ENCODE measurements around the gene GNPDA2. TPM values are rescaled to one million over a fixed set of nuclear protein-coding genes. Genes with fewer than 3 reads are reported as not detected.
A peak's percentile ranks its signal among the peaks of the same experiment; 100 is the strongest.
"Not testable (repeated sequence)": the region's sequence is repeated elsewhere in the genome, so short reads cannot be mapped to it uniquely, and the experiment has no call there.

GNPDA2 gene
- total and polyA plus RNA-seq, 11 donors: 8.6 to 20.0 (median 12.5) TPM

DNA sequence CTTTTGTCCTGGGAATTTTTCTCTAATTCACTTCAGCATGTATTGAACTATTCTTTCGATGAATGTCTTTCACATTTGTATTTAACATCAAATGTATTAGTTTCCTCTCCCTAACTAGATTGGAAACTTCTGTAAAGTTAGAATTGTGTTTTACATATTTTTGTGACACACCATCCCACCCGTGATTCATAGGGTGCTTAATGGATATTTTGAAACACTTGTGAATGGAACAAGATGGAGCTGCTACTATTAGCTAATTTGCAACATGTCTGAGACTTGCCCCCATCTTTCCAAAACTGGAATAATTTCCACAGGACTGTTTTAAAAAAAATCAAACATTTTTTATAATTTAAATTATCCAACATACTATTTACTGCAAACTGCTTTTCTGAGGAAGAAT, 30.2 kb upstream of the GNPDA2 start:
- intact Hi-C loops (cut with DNase I): loop anchor here in 6 of 10 donors (5.0 to 10.0 kb wide), 4 partner anchors 688 to 1518 kb away; no protein-coding TSS in a partner anchor
- no peaks in the 10 kb centered on the region for H3K36me3 ChIP-seq
- TF ChIP-seq, protein P1, sequence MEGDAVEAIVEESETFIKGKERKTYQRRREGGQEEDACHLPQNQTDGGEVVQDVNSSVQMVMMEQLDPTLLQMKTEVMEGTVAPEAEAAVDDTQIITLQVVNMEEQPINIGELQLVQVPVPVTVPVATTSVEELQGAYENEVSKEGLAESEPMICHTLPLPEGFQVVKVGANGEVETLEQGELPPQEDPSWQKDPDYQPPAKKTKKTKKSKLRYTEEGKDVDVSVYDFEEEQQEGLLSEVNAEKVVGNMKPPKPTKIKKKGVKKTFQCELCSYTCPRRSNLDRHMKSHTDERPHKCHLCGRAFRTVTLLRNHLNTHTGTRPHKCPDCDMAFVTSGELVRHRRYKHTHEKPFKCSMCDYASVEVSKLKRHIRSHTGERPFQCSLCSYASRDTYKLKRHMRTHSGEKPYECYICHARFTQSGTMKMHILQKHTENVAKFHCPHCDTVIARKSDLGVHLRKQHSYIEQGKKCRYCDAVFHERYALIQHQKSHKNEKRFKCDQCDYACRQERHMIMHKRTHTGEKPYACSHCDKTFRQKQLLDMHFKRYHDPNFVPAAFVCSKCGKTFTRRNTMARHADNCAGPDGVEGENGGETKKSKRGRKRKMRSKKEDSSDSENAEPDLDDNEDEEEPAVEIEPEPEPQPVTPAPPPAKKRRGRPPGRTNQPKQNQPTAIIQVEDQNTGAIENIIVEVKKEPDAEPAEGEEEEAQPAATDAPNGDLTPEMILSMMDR (IDR thresholded peaks at IDR 0.05): no peak
- no peak for TF ChIP-seq POLR2A (IDR thresholded peaks at IDR 0.05)
- H3K27me3 ChIP-seq: no peaks in the 10 kb centered on the region
- H3K4me3 ChIP-seq: no peak overlapping the region
- H3K27ac ChIP-seq: no peak overlapping the region
- no peak for ATAC-seq
- no peak for DNase-seq
- peaks cover 0 to 4% (median 0%) of the 10 kb centered on the region in 12 donors for H3K4me1 ChIP-seq
- 76 to 88% (median 87%) methylated on average over 2 of the region's 2 CpGs for WGBS, 4 donors
- no peaks in the 10 kb centered on the region for H3K9me3 ChIP-seq

DNA sequence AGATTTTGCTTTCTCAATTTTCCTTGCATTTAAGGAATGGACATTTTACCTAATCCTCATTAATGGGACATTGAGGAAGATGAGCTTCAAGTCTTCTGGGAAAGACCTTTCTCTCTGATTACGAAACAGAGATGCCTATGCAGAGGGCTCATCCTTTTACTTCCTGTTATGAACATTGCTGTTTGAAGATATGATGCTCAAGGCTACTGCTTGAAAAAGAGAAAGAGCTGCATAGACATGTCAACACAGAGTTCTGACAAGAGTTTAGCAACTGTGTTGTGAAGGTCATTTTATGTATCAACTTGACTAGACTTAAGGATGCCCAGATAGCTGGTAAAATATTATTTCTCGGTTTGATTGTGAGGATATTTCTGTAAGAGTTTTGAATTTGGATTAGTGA, 13.8 kb upstream of the GNPDA2 start:
- no peak for DNase-seq
- Histone ChIP-seq H3K4me3 (no peak overlapping the region), H3K9me3 (peaks cover 0 to 4% (median 0%) of the 10 kb centered on the region in 12 donors), H3K4me1 (no peaks in the 10 kb centered on the region), H3K27me3 (no peaks in the 10 kb centered on the region), H3K27ac (no peak overlapping the region), H3K36me3 (no peaks in the 10 kb centered on the region)
- TF ChIP-seq, protein P1 (IDR thresholded peaks at IDR 0.05): no peak
- intact Hi-C loops (cut with DNase I): no loop called here
- 73 to 82% (median 82%) methylated on average over 2 of the region's 2 CpGs for WGBS, 4 donors
- ATAC-seq: no peak

DNA sequence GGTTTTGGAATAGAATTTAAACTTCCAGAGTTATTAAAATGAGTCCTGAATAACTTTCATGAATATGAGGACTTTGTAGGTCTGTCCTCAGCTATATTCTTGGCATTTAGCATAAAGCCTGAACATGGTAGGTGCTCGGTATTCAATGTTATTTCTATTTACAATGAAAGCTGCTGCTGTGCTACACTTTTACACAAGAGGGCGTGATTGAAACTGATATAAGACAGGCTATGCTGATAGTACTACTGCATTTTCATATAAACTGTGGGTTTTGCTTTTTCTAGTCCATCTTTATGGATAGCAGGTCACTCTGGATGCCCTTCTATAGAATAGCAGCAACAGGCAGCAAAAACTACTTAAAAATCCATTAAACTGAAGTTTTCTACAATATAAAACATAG, 12.3 kb upstream of the GNPDA2 start:
- intact Hi-C loops (cut with DNase I): no loop called here
- 17 to 64% (median 47%) methylated on average over 2 of the region's 2 CpGs for WGBS, 4 donors
- no peak overlapping the region for H3K4me3 ChIP-seq
- H3K4me1 ChIP-seq: no peaks in the 10 kb centered on the region
- TF ChIP-seq POLR2A (IDR thresholded peaks at IDR 0.05): no peak
- TF ChIP-seq, protein P1 (IDR thresholded peaks at IDR 0.05): peak in 2 of 12 donors; percentile 17 to 57
- no peaks in the 10 kb centered on the region for H3K9me3 ChIP-seq
- ATAC-seq (no peak), DNase-seq (no peak)
- H3K36me3 ChIP-seq: no peaks in the 10 kb centered on the region
- H3K27ac ChIP-seq: no peak overlapping the region
- no peaks in the 10 kb centered on the region for H3K27me3 ChIP-seq

DNA sequence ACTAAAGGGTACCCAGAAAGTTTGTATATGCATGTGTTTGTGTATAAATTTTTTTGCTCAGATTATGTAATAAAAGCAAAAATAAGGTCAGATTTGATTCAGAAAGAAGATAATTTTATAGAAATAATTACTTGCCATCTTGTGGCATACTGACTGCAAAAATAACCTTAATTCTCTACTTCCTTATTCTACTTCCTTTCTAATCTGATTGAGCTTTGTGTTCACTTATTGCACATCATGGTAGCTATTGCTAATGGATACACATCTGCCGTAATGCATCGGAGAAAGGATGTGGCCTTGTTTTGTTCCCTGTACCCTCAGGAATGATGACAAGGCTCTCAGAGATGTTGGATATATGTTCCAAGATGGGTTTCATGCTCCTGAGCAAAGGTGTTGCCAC, 10.5 kb upstream of the GNPDA2 start:
- no peaks in the 10 kb centered on the region for H3K27me3 ChIP-seq

DNA sequence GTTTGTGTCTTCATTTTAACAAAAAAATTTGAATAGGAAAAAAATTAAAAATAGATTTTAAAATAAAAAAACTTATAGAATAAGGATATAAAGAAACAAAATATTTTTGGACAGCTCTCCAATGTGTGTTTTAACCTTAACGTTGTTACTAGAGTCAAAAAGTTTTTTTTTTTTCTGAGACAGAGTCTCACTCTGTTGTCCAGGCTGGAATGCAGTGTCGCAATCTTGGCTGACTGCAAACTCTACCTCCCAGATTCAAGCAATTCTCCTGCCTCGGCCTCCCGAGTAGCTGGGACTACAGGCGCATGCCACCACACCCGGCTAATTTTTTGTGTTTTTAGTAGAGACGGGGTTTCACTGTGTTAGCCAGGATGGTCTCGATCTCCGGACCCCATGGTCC, 2.3 kb upstream of the GNPDA2 start:
- not testable (repeated sequence) for DNase-seq, H3K27ac ChIP-seq, ATAC-seq, H3K4me3 ChIP-seq, H3K36me3 ChIP-seq, H3K27me3 ChIP-seq, H3K9me3 ChIP-seq
- H3K4me1 ChIP-seq: peaks cover 0 to 25% (median 11%) of the 10 kb centered on the region in 12 donors
- 89 to 95% (median 95%) methylated on average over 9 of the region's 9 CpGs for WGBS, 4 donors
- intact Hi-C loops (cut with DNase I): loop anchor here in 3 of 10 donors (5.0 to 10.0 kb wide), 2 partner anchors 51 to 54 kb away; partner anchors contain the start of gene GUF1 (in 3 of the 3)

More for the DNA sequence above, 10.5 kb upstream of the GNPDA2 start:
- Histone ChIP-seq H3K4me3 (no peak overlapping the region), H3K27ac (no peak overlapping the region), H3K4me1 (no peaks in the 10 kb centered on the region), H3K9me3 (no peaks in the 10 kb centered on the region), H3K36me3 (no peaks in the 10 kb centered on the region)
- intact Hi-C loops (cut with DNase I): no loop called here
- ATAC-seq (no peak), DNase-seq (no peak)
- no peak for TF ChIP-seq POLR2A (IDR thresholded peaks at IDR 0.05)
- 73 to 91% (median 80%) methylated on average over 2 of the region's 2 CpGs for WGBS, 4 donors

All from heart left ventricle (tissue), 16 donors.